Panc1 (cell line): ENCODE data around the gene WNT11. TPM values are rescaled to one million over a fixed set of nuclear protein-coding genes. Genes with fewer than 3 reads are reported as not detected.

Experiments
- ATAC-seq: fragments of 200-7000 bp; cut with Tn5 transposase; 2 replicates; pipeline ENCODE4 v1.9.1; 2020; ENCODE audit warnings: mild to moderate bottlenecking, moderate library complexity
- BruUV-seq: library from RNA; stranded (reverse); fragments of 400-500 nt; replicated peaks from 2 replicates; lab custom pipeline; 2021; lab: Mats Ljungman, UMichigan
- CTCF ChIA-PET: fragments of 300-600 bp; sonication (Branson Sonifier 250); formaldehyde crosslinking; loops from one replicate; lab custom pipeline; 2022; ENCODE audit warnings: antibody characterized with exemption; lab: Charles Lee
- POLR2A ChIA-PET: fragments of 300-600 bp; sonication (Branson Sonifier 250); formaldehyde crosslinking; loops from one replicate; lab custom pipeline; 2022; ENCODE audit warnings: antibody characterized with exemption; lab: Charles Lee
- DNase-seq: peaks from one replicate; pipeline ENCODE4 v3.0.0-alpha.2; 2010; ENCODE audit warnings: low read depth, low spot score
- H3K27ac ChIP-seq: 2 replicates; pipeline ENCODE4 v1.5.1; 2011; ENCODE audit warnings: mild to moderate bottlenecking, low read length, inconsistent platforms
- H3K27me3 ChIP-seq: fragments of 200-500 bp; sonication (Bioruptor generic); 2 replicates; pipeline ENCODE4 v1.6.0; 2014; ENCODE audit warnings: low read length, inconsistent platforms; ENCODE audit not compliant: control insufficient read depth, insufficient read depth
- H3K36me3 ChIP-seq: fragments of 200-500 bp; sonication (Bioruptor generic); 2 replicates; pipeline ENCODE4 v1.5.1; 2014; ENCODE audit warnings: inconsistent platforms, mild to moderate bottlenecking, low read length, moderate library complexity; ENCODE audit not compliant: control insufficient read depth, insufficient read depth
- H3K4me1 ChIP-seq: 2 replicates; pipeline ENCODE4 v1.5.1; 2011; ENCODE audit warnings: inconsistent platforms, mild to moderate bottlenecking, low read length, moderate library complexity; ENCODE audit not compliant: control insufficient read depth, insufficient read depth
- H3K4me3 ChIP-seq, 2 experiments: 2 replicates each; pipeline ENCODE4 v1.5.1; 2011 to 2012; ENCODE audit warnings: low read depth in 2 of 2, low read length in 2 of 2, mild to moderate bottlenecking in 2 of 2, inconsistent platforms in 1 of 2, moderate library complexity in 1 of 2
- H3K9me3 ChIP-seq: fragments of 200-500 bp; sonication (Bioruptor generic); 2 replicates; pipeline ENCODE4 v1.5.1; 2014; ENCODE audit warnings: low read depth, mild to moderate bottlenecking, inconsistent platforms, low read length, moderate library complexity; ENCODE audit not compliant: control insufficient read depth, insufficient read depth
- CTCF ChIP-seq: fragments of 450-650 bp; IDR thresholded peaks from 2 replicates; pipeline ENCODE4 v1.5.1; 2017; ENCODE audit warnings: mild to moderate bottlenecking
- POLR2AphosphoS5 ChIP-seq: IDR thresholded peaks from 2 replicates; pipeline ENCODE4 v1.6.1; 2012; ENCODE audit warnings: mild to moderate bottlenecking, low read depth, low read length, moderate library complexity
- REST ChIP-seq, 2 experiments: IDR thresholded peaks; 2 replicates each; pipeline ENCODE4 v1.6.1; 2011 to 2012; ENCODE audit warnings: low read depth in 2 of 2, control low read depth in 1 of 2, low read length in 1 of 2, mild to moderate bottlenecking in 1 of 2, moderate library complexity in 1 of 2; ENCODE audit not compliant: insufficient read depth in 1 of 2
- SIN3A ChIP-seq: IDR thresholded peaks from 2 replicates; pipeline ENCODE4 v1.6.1; 2012; ENCODE audit warnings: low read depth, mild to moderate bottlenecking, low read length, moderate library complexity, borderline replicate concordance; ENCODE audit not compliant: insufficient read depth
- TCF7L2 ChIP-seq: IDR thresholded peaks from 2 replicates; pipeline ENCODE4 v1.6.1; 2011; ENCODE audit warnings: mild to moderate bottlenecking, low read depth, low read length, inconsistent platforms
- in situ Hi-C: cut with HindIII; loops from 2 replicates; pipeline ENCODE4 v1.10.0; 2016; ENCODE audit warnings: low sequenced_read_pairs, low pct_unique_long_range_greater_than_20kb
- intact Hi-C: fragments of 100-400 bp; cut with micrococcal nuclease; formaldehyde crosslinking; loops from one replicate; pipeline ENCODE4 v1.10.0; 2022; ENCODE audit not compliant: unreplicated experiment
- total RNA-seq: library from RNA; stranded (reverse); gene quantifications from one replicate; pipeline ENCODE4 v1.2.1, GENCODE V29; 2021; ENCODE audit not compliant: unreplicated experiment

WNT11 gene
- total RNA-seq, 1 experiment from 2014 or later: 1.1 TPM

- in situ Hi-C loops (no loop called here), intact Hi-C loops (no loop called here)
- ChIA-PET POLR2A (no interaction called here), CTCF (no interaction called here)
- TF ChIP-seq CTCF (no peak), REST (IDR thresholded peaks at IDR 0.05; ENCODE audit: insufficient read depth in 1 of 2, low read depth in 2 of 2, low read length in 1 of 2) (no peak), SIN3A (no peak), POLR2AphosphoS5 (no peak), TCF7L2 (no peak)
- Histone ChIP-seq H3K9me3 (no peaks in the 10 kb centered on the region), H3K27me3 (no peaks in the 10 kb centered on the region), H3K36me3 (no peaks in the 10 kb centered on the region), H3K27ac (no peak overlapping the region), H3K4me1 (peaks cover 5% of the 10 kb centered on the region; the same call in 1 of the 2 replicates), H3K4me3 (no peak overlapping the region)
- DNase-seq (no peak), ATAC-seq (no peak)
- no TSS peak for BruUV-seq
Observed at GRCh38 chr11:76228071-76228874, 22.0 kb upstream of the WNT11 start.

GRCh38 chr11:76226626-76227025, 20.3 kb upstream of the WNT11 start:
- ChIA-PET POLR2A (no interaction called here), CTCF (interaction anchor here (0.6 kb wide), 1 partner anchor 87 kb away, joined by 3 read pairs; no protein-coding TSS in a partner anchor)
- H3K36me3 ChIP-seq: no peaks in the 10 kb centered on the region
- no peak for TF ChIP-seq TCF7L2
- no peak for TF ChIP-seq SIN3A
- no peak for TF ChIP-seq CTCF
- TF ChIP-seq POLR2AphosphoS5: no peak
- TF ChIP-seq REST (IDR thresholded peaks at IDR 0.05; ENCODE audit: insufficient read depth in 1 of 2, low read depth in 2 of 2, low read length in 1 of 2): no peak
- no TSS peak for BruUV-seq
- intact Hi-C loops: no loop called here
- H3K4me3 ChIP-seq: no peak overlapping the region
- in situ Hi-C loops: no loop called here
- no peaks in the 10 kb centered on the region for H3K9me3 ChIP-seq
- ATAC-seq (no peak), DNase-seq (no peak)
- H3K4me1 ChIP-seq: no peaks in the 10 kb centered on the region
- no peak overlapping the region for H3K27ac ChIP-seq
- no peaks in the 10 kb centered on the region; the same call in 1 of the 2 replicates for H3K27me3 ChIP-seq
